ENCODE results near the gene BMX.

BMX gene

GRCh38 chrX:15469613-15470012, 31.0 kb upstream of the BMX start:
- Histone ChIP-seq H3K4me3 (ENCODE audit: low read depth, low read length) (no peak overlapping the region), H3K36me3 (no peaks in the 10 kb centered on the region), H3K4me1 (peaks cover 13% of the 10 kb centered on the region), H3K27me3 (no peaks in the 10 kb centered on the region), H3K9me3 (no peaks in the 10 kb centered on the region)
- TF ChIP-seq CTCF (IDR thresholded peaks at IDR 0.05; ENCODE audit: low read depth, low read length) = no peak
- no peak for DNase-seq

- H3K4me3 ChIP-seq (ENCODE audit: low read depth, low read length) = no peak overlapping the region
- peaks cover 13% of the 10 kb centered on the region for H3K4me1 ChIP-seq
- H3K27me3 ChIP-seq = no peaks in the 10 kb centered on the region
- no peaks in the 10 kb centered on the region for H3K36me3 ChIP-seq
- TF ChIP-seq CTCF (IDR thresholded peaks at IDR 0.05; ENCODE audit: low read depth, low read length) = peak; percentile 78
- peak; percentile 60 for DNase-seq
- no peaks in the 10 kb centered on the region for H3K9me3 ChIP-seq
These were observed 29.6 kb upstream of the BMX start for GRCh38 chrX:15471028-15471427.

- no peak for TF ChIP-seq CTCF (IDR thresholded peaks at IDR 0.05; ENCODE audit: low read depth, low read length)
- Histone ChIP-seq H3K36me3 (no peaks in the 10 kb centered on the region), H3K4me1 (peaks cover 8% of the 10 kb centered on the region; the same call in 1 of the 2 replicates), H3K4me3 (ENCODE audit: low read depth, low read length) (no peak overlapping the region), H3K27me3 (no peaks in the 10 kb centered on the region), H3K9me3 (no peaks in the 10 kb centered on the region)
- DNase-seq = no peak
These were observed 28.1 kb upstream of the BMX start for GRCh38 chrX:15472531-15472930.

GRCh38 chrX:15474028-15474427, 26.6 kb upstream of the BMX start:
- TF ChIP-seq CTCF (IDR thresholded peaks at IDR 0.05; ENCODE audit: low read depth, low read length) = no peak
- H3K36me3 ChIP-seq = no peaks in the 10 kb centered on the region; the same call in 1 of the 2 replicates
- no peaks in the 10 kb centered on the region for H3K4me1 ChIP-seq
- no peaks in the 10 kb centered on the region for H3K27me3 ChIP-seq
- H3K9me3 ChIP-seq = no peaks in the 10 kb centered on the region
- no peak for DNase-seq
- H3K4me3 ChIP-seq (ENCODE audit: low read depth, low read length) = no peak overlapping the region

GRCh38 chrX:15475021-15475420, 25.6 kb upstream of the BMX start:
- Histone ChIP-seq H3K4me3 (ENCODE audit: low read depth, low read length) (no peak overlapping the region), H3K36me3 (no peaks in the 10 kb centered on the region; the same call in 1 of the 2 replicates), H3K27me3 (no peaks in the 10 kb centered on the region), H3K9me3 (no peaks in the 10 kb centered on the region), H3K4me1 (no peaks in the 10 kb centered on the region)
- no peak for TF ChIP-seq CTCF (IDR thresholded peaks at IDR 0.05; ENCODE audit: low read depth, low read length)
- no peak for DNase-seq

- no peak overlapping the region for H3K4me3 ChIP-seq (ENCODE audit: low read depth, low read length)
- no peak for TF ChIP-seq CTCF (IDR thresholded peaks at IDR 0.05; ENCODE audit: low read depth, low read length)
- no peaks in the 10 kb centered on the region for H3K4me1 ChIP-seq
These were observed 25.1 kb upstream of the BMX start for GRCh38 chrX:15475486-15475885.

More at GRCh38 chrX:15475486-15475885, 25.1 kb upstream of the BMX start:
- Histone ChIP-seq H3K9me3 (no peaks in the 10 kb centered on the region), H3K36me3 (no peaks in the 10 kb centered on the region; the same call in 1 of the 2 replicates), H3K27me3 (no peaks in the 10 kb centered on the region)
- DNase-seq = no peak
